DMS 273 (cell line): ENCODE results near the gene LIMS1.
"Not testable (repeated sequence)": the region's sequence is repeated elsewhere in the genome, so short reads cannot be mapped to it uniquely, and the experiment has no call there.

Experiments
- DNase-seq: peaks from one replicate; lab custom pipeline; 2025; ENCODE audit not compliant: unreplicated experiment; lab: John Stamatoyannopoulos, UW

Gene LIMS1

DNA sequence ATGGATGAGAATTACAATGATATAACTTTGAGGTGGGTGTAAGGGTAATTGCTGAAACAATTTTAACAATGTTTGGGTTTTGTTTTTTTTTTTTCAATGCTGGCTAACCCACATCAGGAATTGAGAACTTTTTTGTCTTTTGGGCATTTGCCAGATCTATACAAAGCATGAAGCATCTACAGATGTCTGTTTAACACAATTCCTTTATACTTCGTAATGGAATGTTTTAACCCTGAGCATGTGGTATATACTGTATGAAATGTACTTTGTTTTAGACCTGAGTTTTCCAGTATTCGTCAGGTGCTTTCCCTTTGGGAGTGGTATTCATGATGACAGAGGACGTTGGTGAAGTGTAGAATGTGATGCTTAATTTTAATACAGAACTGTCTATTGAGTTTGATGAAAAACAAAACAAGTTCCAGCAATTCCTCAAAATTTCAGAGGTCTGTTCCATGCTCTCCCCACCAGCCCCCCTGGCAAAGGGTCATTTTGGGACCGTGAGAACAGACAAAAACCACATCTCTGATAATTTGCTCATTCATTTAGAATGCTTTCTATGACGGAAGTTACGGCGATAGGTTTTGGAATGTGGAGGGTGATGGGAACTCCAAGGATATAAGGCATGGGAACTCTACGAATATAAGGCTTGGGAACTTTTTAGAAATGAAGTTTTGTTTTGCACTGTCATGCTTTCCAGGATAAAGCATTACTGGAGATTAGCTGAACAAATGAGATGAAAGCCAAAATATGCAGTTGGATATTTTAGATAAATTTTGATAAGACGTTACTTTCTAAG, 14.1 kb downstream of the LIMS1 start:
- no peak for DNase-seq

DNA sequence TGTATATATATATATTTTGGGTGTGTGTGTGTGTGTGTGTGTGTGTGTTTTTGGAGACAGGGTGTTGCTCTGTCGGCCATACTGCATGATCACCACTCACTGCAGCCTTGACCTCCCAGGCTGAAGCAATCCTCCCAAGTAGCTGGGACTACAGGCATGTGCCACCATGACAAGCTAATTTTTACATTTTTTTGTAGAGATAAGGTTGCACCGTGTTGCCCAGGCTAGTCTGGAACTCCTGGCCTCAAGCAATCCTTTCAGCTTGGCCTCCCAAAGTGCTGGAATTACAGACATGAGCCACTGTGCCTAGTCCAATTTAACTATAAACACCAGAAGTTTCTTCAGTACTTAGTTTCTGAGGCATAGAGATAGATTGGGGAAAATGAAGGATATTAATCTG, 18.3 kb downstream of the LIMS1 start:
- no peak for DNase-seq

DNA sequence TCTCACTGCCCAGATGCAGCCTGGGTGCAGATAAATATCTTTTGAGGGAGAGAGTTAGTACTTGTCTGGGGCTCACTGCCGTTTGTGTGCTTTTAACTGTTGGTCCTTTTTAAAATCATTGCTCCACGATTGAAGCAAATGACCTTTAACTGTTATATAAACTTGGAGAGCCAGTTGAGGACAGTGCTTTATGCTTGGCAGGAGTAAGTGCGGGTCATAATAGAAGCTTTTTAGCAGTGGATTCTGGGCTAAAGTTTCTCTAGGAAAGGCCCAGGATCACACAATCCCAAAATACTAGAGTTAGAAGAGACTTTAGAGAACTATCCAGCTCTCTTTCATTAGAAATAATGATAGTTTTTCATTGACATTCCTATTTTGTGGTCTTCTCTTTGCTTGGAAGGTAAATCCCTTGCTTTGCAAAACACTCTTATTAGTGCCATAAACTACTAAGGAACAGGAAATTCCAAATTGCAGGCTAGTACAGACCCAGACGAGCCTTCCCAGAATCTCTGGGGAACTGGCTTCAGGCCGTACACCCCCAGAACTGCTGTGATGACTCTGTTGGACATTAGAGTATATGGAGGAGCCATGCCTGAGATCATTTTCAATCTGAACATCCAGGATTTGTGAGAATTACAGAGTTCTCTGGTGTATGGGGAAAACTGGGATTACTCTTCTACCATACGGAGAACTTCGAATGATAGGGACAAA, 19.1 kb downstream of the LIMS1 start:
- DNase-seq: no peak

DNA sequence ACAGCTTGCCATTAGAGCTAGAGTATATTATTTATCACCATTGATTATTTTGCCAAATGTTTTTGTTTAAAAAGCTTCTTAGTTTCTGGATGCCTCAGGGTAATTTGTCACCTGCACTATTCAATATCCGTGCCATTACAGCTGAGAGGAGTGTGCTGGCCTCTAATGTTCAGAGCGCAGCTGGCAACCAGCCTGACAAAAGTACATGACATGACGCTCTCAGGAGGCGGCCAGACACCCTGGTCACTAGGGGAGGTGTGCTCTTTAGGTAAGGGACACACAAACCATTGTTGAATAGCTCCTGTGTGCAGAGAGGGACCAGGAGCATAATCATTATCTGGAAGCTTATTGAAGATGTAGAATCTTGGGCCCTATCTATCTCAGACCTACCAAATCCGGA, 20.3 kb downstream of the LIMS1 start:
- DNase-seq: no peak

DNA sequence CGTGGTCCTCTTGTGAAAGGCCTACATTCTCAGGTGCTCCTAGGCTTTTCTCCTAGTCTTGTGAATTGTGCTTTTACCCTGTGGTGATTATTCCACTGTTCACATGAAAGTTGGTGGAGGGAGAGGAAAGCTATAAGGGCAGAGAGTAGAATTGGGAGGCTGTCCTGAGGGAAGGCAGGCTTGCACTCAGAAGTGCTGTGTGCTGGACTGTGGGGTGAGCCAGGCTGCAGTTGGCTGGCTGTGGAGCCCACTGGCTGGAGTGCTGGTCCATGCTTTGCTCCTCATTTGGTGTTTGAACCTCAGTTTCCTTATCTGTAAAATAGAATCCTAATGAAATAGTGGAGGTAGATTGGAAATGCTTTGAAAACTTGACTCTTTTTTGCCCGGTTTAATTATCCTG, 21.3 kb downstream of the LIMS1 start:
- no peak for DNase-seq

DNA sequence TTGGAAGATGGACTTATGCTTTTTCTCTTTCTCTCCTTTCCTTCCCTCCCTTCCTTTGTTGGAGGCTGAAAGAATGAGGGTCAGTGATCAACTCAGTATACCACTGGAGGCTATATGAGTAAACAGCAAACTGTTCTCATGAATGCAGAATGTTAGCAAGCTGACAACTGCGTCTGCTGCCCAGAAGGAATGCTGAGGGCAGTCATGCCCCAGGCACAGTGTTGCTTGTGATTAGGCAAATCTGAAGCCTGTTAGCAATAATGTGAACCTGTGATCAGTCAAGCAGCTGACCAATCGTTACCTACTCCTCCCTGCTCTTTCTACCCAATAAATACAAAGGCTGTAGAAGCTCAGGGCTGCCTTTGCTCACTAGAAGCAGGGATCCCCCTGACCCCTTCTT, 22.3 kb downstream of the LIMS1 start:
- not testable (repeated sequence) for DNase-seq

DNA sequence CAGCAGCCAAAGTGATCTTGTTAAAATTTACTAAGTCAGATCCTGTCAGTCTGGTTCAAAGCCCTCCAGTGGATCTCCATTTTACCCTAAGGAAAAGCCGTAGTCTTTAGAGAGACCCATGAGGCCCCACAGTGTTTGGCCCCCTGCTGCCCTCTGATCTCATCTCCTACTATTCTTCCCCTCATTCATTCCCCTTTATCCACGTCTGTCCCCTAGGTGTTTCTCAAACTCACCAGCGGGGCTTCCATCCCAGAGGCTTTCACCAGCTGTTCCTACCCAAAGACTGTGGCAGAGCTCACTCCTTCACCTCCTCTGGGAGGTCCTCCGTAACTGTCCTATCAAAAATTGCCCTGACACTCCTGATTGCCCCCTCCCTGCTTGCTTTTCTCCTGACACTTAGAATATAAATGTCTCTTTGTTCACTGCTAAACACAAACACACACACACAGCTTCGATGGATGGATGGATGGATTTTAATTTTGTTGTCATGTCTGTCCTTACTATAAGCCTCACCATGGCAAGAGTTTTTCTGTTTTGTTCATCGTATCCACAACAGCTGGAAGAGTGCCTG, 26.1 kb downstream of the LIMS1 start:
- DNase-seq: peak; percentile 18

DNA sequence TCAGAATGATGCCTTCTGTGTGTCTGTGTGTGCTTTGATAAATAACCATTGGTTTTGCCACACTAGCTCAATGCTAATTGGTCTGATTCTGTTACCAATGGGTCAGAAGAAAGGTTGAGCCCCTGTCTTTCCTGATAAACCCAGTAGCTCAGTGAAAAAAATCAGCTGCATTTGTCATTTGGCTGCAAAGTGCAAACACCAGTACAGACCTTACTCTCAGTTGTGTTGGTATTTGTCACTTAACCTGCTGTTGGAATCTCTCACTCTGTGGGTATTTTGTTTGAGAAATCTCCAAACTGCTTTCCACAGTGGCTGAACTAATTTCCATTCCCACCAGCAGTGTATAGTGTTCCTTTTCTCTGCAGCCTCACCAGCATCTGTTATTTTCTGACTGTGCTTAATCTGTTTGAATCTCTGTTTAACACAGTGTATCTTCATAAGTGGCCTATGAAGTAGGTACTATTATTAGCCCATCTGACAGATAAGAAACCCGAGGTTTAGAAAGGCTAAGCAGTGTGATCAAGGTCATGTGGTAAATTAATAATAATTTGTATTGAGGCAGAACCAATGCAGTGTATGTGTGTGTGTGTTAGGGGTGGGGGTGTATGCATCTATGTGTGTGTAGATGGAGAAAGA, 26.7 kb downstream of the LIMS1 start:
- DNase-seq: no peak

DNA sequence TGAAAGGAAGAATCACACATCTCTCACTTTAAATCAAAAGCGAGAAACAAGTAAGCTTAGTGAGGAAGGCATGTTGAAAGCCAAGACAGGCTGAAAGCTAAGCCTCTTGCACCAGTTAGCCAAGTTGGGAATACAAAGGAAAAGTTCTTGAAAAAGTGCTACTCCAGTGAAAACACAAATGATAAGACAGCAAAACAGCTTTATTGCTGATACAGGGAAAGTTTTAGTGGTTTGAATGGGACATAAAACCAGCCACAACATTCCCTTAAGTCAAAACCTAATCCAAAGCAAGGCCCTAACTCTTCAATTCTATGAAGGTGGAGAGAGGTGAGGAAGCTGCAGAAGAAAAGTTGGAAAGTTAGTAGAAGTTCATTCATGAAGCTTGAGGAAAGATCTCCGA, 28.0 kb downstream of the LIMS1 start:
- no peak for DNase-seq

DNA sequence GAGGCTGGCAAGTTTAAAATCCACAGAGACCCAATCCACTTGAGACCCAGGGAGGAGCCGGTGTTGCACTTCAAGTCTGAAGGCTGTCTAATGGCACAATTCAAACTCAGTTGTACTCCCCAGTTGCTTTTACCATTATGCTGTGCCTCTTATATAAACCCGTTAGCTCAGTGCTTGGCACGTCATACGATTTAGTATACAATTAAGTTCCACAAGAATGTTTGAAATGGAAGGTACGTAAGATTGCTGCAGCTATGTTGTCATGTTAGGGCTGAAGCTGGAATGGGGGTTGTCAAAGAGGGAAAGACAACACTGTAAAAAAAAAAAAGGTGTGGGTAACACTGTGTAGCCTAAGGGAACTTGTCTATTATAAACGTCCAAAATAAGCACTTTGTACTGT, 30.2 kb downstream of the LIMS1 start:
- no peak for DNase-seq

DNA sequence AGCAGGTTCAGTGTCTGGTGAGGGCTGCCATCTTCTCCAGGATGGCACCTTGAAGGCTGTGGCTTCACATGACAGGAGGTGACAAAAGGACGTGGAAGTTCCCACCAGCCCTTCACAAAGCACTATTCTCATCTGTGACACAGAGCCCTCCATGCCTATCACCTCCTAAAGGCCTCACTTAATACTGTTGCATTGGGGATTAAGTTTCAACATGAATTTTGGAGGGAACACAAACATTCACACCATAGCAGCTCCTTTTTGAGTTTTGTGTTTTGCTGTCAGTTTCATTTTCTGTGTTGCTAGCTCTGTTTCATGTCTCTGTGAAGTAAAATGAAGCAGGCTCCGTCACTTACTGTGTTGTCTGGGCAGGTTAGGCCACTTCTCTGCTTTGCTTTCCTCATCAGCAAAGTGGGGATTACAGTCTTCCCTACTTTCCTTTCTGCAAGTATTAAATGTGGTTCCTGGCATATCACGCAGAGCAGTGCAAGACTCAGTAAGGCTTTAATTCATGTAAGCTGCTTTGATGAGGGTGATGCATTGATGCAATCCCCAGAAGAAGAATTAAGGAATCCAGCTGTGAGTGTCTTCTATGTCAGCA, 31.6 kb downstream of the LIMS1 start:
- DNase-seq: no peak

DNA sequence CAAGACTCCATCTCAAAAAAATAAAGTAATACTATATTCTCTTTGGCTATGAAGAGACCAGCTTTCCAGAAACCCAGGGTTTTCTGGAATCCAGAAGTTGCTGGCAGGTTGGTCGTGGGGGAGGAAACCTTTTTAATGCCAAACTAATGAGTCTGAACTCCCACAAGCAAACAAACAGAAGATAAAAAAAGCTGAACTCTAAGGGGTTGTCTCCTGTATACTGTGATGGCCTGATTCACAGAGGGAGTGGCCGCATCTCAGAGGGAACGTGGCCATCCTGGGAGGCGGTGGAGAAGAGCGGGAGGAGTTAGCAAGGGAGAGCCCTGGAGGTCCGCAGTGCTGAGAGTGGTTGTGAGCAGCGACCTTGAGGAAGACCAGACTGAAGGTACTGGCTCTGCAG, 36.1 kb downstream of the LIMS1 start:
- DNase-seq: no peak

DNA sequence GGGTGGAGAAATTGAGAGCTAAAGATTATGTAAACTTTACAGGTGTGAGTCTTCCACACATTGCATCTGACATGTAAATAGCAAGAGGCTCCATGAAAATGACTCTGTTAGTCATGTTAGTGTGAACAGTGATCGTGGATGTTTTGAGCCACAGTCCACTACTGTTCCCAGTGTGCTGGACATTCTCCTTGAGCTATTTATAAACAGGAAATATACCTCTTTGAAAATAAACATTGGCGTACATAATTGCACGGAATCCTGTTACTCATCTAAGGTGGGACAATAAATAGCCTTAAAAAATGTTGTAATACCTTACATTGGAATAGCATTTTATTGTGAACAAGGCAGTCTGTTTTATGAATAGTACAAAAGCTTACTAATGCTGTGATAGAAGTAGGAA, 37.0 kb downstream of the LIMS1 start:
- no peak for DNase-seq

DNA sequence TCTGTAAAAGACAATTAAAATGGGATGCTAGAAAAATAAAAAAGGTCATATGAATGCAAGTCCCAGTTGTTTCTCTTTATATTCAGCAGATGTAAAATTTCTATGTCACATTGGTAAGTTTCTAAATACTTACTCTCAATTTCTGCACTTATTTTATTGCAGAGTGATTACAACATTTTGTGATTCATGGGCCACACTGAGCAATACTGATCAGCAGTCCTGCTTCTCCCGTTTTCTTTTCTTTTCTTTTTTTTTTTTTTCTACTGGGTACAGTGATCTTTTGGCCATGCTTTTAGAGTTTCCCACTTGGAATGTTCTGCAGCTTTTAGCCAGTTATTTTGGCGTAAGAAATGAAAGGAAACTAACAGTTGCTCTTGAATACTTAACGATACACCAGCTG, 38.8 kb downstream of the LIMS1 start:
- DNase-seq: no peak

DNA sequence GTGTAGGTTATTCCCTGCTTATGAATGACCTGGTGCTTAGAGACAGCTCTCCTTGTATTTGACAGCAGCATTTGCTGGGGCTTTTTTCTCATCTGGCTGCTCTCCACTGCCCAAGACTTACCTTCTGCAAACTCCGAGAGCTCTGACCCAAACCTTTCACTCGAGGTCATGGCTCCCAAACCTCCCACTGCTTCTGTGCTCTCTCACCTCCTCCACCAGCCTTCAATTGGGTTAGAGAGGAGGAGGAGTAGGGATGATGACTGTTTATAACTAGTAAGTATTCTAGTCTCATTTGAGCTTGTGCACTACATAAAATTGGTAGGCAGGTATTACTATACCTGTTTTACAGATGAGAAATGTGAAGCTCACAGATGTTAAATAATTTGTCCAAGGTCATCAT, 40.1 kb downstream of the LIMS1 start:
- no peak for DNase-seq

DNA sequence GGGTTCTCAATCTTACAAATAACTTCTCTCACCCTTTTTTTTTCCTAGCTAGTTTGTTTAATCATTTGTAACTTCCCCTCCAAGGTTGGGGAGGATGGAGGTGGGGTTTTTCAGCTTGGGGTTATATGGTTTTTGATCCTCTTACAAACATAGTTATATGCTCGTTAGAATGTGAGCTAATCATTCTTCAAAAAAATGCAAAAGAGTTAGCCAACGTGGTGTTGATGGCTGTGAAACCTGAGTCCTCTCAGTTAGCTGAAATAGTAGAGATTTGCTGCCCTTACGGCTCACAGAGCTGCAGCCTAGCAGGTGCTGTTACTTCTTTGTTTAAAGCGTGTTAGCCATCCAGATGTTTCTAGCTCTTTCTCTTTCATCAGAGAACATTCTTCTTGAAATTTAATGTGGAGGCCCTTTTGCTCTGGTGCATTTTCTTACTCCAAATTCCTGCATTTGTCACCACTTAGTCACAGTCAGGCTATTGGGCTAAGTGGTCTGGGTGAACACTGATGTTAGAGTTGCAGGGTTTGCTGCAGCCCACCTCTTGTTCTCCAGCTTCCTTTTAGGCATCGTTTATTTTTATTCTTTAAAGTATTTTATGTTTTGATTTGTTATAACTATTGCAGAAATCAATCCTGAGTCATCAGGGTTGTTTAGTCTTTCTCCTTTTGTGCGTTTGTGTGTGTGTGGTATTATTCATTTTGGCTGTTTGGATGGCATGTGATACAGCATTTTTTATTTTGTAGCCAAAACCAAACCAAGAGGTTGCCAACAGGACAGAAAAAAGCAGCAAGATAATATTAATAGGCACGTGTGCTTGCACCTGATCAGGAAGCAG, 41.1 kb downstream of the LIMS1 start:
- peak; percentile 8 for DNase-seq

DNA sequence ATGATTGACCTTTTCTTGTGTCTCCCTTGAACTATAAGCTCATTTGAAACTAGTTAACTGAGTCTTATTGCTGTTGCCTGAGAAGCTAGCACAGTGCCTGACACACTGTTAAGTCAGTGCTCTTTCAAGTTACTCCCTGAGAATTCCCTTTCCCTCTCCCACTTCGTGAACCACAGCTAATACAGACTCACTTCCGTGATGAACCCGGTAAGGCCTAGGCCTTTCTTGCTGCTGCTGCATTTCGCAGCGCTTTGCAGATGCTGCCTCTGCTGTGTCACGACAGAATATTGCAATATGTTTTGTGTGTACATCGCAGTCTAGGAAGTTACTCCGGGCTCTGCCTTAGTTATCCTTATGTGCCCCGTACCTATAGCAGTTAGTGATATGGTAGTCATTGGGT, 42.8 kb downstream of the LIMS1 start:
- no peak for DNase-seq

DNA sequence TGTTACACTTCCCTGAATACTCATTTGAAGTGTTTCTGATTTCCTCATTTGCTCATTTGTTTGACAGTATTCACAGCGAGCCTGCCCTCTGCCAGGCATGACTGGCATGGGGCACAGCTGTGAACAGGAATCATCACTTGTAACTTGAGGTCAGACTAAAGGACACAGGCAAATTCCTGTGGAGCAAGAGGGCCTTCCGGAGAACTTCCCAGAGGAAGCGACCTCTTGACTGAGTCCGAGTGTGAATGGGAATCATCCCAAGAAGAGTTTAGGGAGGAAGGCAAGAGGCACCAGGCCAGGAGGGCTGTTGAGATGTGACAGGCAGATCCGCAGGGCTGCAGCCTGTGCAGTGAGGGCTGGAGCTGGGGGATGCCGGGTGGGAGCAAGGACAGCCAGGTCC, 45.4 kb downstream of the LIMS1 start:
- DNase-seq: no peak

DNA sequence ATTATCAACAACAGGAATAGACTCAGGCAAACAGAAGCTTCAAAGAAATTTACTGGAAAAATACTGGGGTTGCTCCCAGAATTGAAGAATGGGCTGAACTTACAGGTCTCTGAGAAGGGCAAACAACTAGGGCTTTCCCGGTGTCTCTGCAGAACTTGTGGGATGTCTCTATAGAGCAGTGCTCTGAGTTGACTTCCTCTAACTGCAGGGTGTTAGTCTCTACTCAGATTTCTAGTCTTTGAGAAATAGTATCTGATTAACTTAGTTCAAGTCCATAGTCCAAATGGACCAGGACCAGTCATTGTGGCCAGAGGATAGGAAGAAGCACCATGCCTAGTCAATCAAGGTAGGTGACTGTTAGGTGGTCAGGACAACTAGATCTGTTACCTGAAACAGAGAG, 45.8 kb downstream of the LIMS1 start:
- no peak for DNase-seq

DNA sequence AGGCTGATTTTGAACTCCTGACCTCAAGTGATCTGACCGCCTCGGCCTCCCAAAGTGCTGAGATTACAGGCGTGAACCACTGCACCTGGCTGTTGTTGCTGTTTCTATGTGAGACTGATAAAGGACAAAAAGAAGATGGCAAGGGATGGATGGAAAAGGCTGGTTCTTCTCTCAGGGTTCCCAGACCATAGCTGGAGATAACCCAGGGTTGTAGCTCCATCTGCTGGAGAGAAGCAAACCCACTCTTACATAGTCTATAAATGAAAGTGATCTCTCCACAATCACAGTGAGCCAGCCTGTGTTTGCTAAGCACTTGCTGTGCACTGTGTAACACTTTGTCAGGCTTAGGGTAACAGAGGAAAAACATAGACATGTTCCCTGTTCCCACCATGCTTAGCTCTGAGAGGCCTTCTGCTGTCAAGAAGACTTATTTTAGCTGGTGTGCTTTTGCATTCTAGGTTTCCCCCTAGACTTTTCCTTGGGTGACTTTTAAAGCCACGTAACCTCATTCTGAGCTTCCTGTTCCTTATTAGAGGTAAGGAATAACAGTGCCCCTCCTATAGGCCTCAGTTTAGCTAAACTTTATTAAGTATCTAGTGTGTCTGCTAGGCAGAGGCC, 49.7 kb downstream of the LIMS1 start:
- DNase-seq: peak; percentile 85
